SHP77 (cell line): Measurements from ENCODE around the gene TUBB4B.
"Not testable (repeated sequence)": the region's sequence is repeated elsewhere in the genome, so short reads cannot be mapped to it uniquely, and the experiment has no call there.

ENCODE experiments used
- DNase-seq, 2 experiments: peaks; one replicate each; lab custom pipeline; 2025; lab: John Stamatoyannopoulos, UW

The TUBB4B gene

DNA sequence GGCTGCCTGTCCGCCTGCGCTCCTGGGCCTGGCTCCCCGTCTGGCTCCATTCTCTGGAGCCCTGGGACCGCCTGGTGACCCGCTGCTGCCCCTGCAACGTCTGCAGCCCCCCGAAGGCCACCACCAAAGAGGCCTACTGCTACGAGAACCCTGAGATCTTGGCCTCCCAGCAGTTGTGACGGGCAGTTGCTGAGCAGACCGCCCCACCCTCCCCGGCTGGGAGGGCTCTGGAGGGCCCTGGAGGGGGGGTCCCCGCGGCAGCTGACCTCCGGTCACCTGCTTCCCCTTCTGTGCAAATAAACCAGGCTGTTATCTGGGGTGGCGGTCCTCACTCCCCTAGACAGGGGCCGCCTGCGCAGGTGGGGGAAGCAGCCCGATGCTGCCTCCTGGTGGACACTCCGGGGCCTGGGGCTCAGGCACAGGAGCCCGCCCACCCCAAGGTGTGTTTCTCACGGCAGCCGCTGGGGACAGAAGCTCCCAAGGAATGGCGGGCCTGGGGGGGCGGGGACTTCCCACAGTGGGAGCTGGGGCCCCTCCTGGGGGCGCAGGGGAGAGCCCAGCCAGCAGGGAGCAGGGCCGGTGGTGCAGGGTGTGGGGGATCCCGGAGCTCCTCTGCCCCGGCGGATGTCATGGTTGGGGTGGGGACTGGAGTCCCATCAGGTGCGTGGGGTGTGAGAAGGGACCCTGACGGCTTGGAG, 4.7 kb upstream of the TUBB4B start:
- DNase-seq: peak; percentile 74 to 84

DNA sequence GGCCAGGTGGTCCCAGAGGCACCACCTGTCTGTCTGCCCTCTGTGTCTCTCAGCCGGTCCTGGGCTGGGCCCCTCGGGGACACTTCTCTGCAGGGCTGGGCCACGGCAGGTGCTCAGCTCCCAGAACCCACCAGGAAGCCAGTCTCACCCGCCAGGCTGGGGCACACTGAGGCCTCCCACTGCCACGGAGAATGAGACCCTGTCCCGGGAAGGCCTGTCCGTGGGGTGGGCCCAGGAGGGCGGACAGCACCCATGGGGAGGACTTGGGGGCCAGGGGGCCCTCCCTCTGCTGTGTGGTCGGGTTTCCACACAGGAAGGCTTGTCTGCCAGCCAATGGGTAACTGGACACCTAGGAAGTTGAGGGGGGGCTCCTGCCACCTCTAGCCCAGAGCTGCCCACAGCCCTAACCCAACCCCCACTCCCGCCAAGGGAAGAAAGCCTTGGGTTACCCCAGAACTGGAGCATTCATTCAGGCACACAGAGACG, 4.1 kb upstream of the TUBB4B start:
- DNase-seq: no peak

DNA sequence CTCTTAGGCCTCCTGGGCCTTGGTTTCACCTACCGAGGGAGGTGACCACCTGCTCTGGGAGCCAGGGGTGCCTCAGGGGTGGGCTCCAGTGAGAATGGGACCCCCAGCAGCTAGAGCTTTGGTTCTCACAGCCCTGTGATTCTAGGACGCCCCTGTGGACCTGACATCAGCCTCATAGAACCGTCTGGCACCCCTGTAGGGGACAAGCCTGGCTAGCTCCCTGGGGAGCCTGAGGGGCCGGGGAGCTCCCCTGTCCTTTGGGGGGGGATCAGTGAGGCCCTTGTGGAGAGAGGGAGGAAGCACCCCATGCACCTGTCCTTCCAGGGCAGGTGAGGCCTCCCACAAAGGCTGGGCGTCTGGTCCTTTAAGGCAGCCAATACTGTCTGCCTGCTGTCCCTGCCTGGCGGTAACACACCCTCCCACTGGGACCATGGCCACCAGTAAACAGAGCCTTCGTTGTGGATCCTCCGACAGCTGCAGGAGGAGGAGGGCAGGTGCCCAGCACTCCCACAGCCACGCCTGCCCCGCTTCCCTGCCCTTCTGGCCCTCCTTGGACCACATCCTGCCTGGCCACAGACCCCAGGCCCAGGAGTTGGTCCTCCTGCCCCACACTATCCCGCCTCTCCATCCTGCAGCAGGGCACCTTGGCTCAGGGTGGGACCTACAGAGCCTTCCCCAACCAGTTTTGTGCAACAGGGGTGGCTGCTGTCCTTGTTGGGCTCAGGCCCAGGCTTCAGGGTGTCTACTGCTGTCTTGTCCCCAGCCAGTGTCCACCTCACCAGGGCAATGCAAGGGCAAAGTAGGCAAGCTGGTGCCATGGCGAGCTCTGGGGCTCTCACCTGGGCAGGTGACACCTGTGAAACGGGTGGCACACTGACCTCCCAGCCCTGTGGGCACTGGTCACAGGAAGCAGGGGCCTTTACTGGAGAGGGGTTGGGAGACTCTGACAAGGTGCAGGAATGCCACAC, 3.0 kb upstream of the TUBB4B start:
- peak; percentile 87 to 88 for DNase-seq

DNA sequence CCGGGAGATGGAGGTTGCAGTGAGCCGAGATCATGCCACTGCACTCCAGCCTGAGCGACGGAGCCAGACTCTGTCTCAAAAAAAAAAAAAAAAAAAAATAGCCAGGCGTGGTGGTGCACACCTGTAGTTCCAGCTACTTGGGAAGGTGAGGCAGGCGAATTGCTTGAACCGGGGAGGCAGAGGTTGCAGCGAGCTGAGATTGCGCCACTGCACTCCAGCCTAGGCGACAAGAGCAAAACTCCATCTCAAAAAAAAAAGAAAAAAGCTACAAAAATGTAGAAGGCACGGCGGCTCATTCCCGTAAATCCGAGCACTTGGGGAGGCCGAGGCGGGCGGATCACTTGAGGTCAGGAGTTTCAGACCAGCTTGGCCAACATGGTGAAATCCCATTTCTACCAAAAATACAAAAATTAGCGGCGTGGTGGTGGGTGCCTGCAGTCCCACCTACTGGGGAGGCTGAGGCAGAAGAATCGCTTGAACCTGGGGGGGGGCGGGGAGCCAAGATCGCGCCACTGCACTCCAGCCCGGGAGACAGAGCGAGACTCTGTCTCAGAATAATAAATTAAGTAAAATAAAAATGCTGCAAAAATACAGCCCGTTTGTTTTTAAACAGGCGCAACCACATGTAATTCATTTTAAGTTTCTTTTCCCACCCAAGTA, 1.4 kb upstream of the TUBB4B start:
- DNase-seq: not testable (repeated sequence)

DNA sequence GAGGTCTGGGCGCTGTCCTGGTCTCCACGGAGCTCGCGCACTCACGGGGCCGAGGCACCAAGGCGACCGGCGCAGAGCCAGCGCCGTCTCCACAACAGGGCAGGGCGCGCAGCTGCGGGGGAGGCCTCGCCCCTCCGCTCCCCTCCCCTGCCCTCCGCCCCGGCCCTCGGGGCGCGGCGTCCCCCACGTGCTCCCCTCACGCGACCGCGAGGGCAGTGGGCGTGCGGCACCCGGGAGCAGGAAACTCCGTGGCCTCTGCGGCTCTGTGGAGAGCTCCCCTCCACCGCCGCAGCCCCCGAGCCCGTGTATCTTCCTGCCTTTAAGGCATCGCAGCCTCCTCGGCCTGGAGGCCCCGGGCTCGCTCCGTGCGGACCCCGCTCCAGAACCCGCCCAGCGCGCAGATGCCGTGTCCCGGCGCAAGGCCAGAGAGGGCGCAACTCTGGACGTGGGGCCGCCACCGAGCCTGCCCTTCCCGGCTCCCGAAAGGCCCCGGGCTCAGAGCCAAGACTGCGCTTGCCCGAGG, 708 bp upstream of the TUBB4B start:
- peak in 1 of 2 experiments; percentile 65 for DNase-seq

DNA sequence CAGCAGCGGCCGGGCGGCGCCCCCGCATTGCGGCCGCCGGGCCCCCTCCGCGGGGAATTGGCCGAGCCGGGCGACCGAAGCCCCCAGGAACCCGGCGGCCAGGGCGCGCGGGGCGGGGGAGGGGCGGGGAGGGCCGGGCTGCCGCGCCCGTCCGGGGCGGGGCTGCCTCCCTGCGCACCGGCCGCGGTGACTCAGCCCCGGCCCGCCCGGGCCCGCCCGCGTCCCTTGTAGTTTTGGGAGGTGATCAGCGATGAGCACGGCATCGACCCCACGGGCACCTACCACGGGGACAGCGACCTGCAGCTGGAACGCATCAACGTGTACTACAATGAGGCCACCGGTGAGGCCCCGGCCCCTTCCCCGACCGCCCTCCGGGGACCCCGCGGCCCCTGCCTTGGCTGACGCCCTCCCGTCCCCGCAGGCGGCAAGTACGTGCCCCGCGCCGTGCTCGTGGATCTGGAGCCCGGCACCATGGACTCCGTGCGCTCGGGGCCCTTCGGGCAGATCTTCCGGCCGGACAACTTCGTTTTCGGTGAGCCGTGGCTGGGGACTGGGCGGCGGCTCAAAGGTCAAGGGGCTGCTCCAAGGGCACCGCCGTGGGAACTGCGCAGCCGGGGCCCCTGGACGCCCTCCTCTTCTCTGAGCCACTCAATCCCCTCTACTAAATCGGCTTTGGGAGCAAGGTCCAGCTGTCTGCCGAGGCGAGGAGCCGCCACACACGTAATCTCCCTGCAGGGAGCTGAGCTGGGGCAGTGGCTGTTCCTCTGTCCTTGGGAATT, 592 bp downstream of the TUBB4B start:
- no peak for DNase-seq

DNA sequence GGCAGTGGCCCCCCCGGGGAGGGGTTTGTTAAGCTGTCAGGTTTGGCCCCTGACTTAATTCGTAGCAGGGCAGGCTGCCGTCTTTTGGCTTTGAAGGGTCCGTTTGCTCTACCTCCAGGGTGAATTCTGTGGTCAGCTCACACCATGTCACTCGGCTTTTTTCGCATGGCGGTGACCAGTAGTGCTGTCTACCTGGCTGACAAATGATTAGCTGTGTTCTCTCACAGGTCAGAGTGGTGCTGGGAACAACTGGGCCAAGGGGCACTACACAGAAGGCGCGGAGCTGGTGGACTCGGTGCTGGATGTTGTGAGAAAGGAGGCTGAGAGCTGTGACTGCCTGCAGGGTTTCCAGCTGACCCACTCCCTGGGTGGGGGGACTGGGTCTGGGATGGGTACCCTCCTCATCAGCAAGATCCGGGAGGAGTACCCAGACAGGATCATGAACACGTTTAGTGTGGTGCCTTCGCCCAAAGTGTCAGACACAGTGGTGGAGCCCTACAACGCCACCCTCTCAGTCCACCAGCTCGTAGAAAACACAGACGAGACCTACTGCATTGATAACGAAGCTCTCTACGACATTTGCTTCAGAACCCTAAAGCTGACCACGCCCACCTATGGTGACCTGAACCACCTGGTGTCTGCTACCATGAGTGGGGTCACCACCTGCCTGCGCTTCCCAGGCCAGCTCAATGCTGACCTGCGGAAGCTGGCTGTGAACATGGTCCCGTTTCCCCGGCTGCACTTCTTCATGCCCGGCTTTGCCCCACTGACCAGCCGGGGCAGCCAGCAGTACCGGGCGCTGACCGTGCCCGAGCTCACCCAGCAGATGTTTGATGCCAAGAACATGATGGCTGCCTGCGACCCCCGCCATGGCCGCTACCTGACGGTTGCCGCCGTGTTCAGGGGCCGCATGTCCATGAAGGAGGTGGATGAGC, 1.4 kb downstream of the TUBB4B start:
- no peak for DNase-seq

DNA sequence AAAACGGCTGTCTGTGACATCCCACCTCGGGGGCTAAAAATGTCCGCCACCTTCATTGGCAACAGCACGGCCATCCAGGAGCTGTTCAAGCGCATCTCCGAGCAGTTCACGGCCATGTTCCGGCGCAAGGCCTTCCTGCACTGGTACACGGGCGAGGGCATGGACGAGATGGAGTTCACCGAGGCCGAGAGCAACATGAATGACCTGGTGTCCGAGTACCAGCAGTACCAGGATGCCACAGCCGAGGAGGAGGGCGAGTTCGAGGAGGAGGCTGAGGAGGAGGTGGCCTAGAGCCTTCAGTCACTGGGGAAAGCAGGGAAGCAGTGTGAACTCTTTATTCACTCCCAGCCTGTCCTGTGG, 2.2 kb downstream of the TUBB4B start:
- DNase-seq: not testable (repeated sequence)

DNA sequence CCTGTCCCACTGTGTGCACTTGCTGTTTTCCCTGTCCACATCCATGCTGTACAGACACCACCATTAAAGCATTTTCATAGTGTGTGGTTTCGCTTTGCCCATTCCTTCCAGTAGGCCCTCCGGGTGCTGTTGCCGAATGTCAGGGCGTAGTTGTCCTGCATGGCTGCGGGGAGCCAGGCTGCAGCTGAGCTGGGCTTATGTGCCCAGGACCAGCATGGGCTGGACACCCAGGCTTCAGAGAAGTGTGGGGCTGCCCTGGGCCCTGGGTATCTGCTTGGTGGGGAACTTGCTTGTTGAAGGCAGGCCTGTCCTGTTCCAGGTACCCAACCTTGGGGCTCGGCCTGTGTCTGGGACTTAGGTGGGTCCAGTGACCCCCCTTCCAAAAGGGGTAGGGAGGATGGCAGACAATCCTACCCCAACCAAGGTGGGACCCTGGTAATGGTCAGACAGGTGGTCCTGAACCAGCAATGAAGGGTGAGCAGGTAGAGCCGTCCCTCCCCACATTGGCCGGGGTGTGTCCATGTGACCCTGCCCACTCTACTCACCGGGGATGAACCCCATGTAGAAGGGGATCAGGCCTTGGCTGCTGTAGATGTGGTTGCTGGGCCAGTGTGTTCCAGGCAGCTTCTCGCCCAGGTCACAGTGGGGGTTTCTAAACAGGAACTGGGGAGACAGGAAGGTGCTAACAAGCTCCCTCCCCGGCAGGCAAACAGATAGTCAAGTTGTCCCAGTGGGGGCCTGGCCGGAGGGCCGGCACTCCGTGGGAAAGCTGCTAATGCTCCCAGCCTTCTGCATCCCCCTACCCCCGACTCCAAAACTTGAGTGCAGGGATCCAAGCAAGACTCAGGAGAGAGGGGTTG, 2.8 kb downstream of the TUBB4B start:
- DNase-seq: no peak

DNA sequence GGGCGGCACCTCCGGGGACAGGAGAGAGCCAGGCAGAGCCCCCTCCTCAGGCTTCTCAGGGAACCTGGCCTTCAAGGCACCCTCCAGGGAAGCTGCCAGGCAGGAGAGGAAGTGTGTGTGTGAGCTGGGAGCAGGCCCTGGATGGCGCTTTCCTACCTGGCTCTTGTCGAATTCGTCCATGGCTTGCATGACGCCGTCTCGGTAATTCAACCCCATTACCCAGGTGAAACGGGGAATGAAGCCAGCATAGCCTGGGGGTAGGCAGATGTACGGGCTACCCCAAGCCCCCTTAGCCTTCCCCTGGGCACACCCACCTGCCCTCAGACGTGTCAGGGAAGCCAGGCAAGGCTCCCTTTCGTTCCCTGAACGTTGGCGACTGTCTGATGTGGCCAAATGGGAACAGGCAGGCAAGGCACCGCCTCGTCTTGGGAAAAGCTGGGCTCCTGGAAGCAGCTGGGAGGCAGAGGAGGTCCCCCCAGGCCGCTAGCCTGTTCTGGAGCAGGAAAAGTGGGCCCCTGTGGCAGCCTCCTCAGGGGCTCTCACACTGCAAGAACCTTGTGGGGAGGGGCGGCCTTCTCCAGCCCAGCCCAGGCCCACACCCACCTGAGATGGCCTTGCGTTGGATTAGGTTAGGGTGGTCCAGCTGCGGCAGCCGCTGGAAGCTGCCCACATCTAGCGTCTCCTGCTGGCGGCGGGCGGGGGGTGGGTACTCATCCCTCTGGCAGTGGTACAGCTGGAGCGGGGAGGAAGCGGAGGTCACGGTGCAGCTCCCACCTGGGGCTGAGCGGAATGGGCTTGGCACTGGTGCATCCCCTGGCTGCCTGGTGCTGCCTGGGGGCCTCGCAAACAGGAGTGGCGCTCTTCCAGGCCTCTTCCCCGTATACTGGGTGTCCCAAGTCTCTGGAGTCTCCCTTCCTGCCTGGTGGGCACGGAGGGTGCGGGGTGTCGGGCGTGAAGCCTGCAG, 3.7 kb downstream of the TUBB4B start:
- no peak for DNase-seq

DNA sequence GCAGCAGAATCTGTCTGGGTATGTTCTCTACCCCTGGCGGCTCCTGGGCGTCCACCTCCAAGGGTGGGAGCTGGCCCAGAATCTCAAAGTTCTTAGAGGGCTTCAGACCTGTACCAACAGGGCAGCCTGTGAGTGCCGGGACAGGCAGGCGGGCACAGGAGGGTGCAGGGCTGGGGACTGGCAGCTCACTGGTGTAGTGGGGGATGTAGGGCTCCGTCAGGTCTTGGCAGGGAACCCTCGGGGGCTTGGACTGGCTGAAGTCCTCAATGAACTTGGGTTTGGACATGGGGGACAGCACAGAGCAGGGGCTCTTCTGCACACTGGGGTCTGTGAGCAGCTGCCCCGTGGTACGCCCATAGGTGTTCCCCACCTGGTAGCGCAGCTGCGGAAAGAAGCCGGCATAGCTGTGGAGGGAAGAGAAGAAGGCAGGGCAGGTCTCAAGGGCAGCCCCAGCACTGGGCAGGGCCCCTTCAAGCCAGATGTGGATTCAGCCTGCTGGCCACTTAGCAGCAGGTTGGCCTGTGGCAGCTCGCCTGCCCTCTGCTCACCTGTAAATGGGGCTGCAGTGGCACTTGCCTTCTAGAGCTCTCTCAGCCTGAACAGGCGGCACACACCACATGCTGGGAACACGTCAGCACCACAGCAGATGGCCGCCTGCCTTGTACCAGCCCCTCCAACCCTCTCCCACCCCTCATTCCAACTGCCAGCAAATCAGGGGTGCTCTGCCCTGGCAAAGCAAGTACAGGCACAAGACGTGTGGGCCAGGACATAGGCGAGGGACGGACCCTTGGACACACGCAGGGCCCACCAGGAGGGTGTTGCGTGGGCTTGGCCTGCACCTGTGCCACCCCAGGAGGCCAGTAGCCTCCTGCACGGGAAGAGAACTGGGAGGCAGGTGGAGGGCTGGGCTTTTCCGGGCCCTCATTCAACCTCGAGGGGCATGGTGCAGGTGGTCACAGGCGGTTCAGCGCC, 4.6 kb downstream of the TUBB4B start:
- DNase-seq: no peak

DNA sequence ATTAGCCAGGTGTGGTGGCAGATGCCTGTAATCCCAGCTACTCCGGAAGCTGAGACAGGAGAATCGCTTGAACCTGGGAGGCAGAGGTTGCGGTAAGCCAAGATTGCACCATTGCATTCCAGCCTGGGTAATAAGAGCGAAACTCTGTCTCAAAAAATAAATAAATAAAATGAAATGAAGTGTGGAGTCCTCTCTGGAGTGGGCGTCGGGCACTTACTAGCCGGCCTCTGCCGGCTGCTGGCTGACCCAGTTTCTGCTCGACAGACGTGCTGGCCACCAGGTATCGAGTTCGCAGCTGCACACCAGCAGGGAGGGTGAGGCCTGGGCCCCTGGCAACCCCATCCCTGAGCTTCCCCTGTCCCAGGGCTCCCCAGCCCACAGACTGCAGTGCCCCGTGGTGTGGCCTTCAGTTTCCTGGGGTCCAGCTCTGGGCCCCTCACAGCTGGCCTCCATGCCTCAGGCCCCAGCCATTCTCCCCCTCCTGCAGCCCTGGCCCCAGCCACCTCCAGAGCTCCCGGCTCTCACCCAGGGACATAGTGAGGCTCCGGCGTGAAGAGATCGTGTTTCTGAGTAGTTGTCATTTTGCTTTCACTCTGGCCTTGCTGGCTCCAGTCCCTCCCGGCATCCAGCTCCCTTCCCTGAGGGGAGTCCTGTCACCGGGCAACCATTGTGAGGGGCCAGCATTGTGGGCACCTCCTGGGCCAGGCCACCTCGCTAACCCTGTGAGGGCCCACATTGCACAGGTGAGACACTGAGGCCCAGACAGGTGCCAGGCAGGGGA, 6.2 kb downstream of the TUBB4B start:
- DNase-seq: no peak

DNA sequence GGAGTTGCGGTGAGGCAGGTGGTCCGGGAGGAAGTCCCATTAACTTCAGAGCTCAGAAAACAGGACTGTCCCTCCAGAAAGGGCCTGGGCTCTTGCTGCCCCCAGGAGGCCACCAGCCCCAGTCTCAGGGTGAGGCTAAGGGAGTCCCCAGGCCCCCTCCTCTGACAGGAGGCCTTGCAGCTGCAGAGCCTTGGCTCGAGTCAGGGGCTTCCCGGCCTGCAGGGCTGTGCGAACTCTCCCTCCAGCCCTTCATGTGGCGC, 6.8 kb downstream of the TUBB4B start:
- no peak for DNase-seq

DNA sequence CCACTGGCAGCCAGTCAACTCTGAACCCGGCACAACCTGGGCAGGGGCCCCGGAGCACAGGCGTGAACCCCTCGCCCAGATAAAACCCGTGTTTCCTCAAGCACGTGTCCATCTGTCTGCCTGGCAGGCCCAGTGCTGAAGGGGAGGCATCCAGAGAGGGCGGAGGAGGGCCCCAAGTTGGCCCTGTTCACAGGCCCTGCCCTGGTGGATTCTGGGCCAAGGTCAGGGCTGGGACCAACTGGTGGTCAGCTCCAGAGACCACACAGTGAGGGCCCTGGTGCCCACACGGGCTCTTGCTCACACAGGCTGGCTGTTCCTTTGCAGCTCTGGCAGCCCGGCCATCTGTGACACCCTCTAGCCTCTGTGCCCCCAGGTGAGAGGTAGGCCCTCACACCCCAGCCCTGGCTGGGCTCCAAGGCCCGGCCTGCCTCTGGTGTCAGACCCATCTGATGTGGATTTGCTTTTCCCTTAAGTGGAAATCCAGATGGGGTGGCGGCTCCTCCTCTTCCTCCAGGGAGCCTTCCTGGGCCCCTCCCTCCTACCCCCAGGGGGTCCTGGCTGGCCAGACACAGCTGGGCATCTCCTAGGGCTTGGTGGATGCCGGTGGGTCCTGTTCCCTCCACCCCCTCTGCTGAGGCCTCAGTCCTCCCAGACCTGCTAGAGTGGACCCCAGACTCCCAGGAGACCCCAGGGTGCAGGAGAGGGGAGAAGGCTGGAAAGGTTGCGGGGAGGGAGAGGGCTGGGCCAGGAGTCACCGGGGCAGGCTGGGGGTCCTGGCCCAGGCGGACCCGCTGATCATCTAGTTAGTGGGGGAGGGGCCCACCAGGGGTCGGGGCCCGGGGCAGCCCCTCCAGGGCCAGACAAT, 9.5 kb downstream of the TUBB4B start:
- DNase-seq: no peak

DNA sequence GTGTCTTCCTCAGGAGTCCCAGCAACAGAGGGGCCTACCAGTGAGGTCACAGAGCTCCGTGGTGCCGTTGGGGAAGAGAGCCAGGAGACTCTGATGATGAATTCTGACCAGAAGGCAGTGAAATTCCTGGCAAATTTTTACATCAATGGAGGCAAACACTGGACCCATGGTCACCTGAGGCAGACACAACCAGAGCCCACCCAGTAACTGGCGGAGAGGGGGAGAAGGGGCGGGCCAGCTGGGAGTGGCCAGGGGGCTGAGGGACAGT, 10.0 kb downstream of the TUBB4B start, which contains the start of gene STPG3:
TSS of gene STPG3 (plus strand) at position 93 of the 268 bp plus-strand sequence. CDS start at position 94, 1 bp downstream.
- no peak for DNase-seq
